ENCODE results near the gene JAM3.
"Not testable (repeated sequence)": the region's sequence is repeated elsewhere in the genome, so short reads cannot be mapped to it uniquely, and the experiment has no call there.

Gene JAM3

DNA sequence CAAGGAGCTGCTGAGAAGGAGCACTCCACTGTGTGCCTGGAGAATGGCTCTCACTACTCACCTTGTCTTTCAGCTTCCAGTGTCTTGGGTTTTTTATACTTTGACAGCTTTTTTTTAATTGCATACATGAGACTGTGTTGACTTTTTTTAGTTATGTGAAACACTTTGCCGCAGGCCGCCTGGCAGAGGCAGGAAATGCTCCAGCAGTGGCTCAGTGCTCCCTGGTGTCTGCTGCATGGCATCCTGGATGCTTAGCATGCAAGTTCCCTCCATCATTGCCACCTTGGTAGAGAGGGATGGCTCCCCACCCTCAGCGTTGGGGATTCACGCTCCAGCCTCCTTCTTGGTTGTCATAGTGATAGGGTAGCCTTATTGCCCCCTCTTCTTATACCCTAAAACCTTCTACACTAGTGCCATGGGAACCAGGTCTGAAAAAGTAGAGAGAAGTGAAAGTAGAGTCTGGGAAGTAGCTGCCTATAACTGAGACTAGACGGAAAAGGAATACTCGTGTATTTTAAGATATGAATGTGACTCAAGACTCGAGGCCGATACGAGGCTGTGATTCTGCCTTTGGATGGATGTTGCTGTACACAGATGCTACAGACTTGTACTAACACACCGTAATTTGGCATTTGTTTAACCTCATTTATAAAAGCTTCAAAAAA, 82.3 kb downstream of the JAM3 start:
- DNase-seq, result no peak

DNA sequence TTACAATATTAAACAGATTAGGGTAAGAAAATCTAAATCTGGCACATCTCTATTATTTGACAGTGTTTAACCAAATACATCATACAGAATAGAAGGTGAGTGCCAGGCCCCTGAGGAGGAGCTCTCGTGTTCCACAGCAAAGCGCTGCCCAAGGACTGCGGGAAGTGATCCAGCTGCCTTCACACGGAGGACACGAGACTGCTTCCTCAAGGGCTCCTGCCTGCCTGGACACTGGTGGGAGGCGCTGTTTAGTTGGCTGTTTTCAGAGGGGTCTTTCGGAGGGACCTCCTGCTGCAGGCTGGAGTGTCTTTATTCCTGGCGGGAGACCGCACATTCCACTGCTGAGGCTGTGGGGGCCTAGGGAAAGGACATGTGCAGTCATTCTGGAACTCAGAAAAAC, 83.8 kb downstream of the JAM3 start:
- no peak for DNase-seq

DNA sequence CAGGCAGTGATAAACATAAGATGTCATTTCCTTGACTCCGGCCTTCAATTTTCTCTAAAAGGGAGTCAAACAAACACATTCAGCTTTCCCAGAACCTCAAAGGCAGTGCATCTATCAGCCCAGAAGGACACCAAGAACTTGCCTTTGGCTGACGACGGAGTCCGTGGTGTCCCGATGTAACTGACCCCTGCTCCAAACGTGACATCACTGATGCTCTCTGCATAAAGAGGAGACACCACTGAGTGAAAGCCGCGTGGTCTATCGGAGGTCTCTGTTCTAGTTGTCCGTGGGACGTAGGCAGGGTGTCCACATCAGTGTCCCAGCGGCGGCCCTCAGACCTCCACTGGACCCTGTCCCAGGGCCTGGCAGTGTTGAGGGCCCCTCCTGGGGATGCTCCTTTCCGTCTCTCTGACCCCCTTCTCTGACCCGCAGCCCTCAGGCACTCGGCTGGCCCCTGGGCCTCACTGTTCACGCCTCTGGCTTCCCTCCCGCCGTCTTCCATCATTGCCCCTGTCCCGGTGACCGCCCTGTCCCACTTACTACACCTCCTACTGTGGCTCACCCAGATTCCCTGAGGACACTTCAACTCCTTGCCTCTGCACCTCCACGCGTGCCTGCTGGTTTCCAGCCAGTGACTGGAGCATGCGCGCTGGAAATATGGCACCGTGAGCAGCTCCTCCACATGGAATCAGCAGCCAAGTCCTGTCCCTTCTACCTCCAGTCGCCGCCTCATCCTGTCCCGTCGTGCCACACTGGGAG, 84.5 kb downstream of the JAM3 start:
- DNase-seq, result no peak

DNA sequence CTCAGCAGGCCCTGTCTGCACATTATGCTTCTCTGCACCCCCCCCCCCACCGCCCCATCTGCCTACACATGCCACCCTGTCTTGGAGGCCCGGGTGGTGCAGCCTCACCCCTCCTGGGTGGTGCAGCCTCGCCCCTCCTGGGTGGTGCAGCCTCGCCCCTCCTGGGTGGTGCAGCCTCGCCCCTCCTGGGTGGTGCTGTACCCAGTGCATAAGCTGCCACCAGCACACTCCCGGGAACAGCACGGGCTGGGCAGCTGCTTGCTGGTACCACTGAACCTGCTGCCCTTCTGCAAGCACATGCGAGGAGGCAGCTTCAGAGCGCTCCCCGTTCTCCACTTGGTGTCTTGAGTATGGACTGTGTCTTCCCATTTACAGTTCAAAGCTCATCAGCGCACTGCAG, 85.6 kb downstream of the JAM3 start:
- DNase-seq, result no peak

DNA sequence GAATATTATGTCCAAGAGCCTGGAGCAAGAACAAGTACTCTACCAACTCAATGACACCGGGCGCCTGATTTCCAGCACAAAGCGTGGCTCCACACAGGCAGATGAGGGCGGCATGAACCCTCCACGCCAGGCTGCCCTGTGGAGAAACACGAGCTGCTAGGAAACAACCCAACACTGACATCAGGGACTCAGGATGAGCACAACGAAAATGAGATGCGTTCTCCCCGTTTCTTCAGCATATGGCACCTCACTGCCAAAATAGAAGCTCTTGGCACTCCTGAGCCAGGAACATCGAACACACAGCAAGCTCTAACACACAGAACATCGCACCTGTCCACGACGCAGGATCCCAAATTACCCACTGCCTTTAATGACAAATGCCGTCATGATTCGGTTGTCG, 86.6 kb downstream of the JAM3 start:
- no peak for DNase-seq

DNA sequence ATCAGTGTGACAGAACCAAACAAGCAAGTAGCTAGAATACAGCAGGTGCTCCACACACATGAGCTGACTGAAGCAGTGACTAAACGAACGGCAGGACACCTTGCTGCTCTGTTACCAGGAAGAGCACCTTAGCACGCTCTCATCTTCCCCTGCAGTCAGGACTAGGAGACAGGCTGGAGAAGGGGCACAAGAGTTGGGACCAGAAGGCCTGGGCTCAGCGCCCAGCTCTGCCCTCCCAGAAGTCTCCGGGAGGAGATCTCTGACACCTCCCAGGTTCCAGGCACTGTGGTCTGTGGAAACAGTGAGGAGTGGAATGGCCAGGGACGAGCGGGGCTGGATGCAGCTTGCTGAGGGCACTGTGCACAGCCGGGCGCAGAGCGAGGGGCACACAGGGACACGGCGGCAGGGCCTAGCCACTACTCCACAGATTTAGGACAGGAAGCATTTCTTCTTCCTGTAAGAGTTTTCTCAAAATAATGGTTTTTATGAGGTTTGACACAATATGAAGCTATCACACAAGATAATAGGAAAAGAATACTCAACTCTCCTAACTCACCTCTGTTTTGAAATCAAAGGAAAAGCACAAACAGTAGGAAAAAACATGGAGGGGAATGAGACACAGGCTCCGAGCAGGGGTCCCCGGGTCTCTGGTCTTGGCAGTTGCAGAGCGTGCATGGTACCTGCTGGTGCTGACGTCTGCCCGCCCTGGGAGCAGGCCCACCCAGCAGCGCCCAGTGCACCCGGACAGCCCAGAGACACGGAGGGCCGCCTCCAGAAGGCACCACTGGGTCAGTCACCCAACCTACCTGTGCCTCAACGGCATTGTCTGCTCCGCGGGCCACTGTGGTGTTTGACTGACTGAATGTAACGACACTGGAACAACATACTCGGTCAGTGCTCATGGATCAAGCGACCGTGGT, 87.3 kb downstream of the JAM3 start:
- DNase-seq, result no peak

DNA sequence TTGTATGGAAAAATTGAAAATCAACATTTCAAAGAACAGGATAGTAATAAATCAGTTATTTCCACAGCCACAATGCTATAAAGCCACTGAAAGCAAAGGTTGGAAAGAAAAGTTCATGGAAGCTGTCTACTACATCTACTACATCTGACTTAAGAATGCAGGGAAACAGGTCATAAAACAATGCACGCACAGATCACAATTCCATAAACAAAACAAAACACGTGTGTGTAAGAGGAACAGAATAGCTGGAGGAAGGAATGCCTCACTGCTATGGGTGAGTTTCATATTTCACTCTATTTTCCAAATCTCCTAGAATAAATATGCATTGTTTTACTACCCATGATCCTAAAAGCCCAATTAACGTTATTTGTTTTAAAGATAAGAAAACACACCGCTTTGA, 88.6 kb downstream of the JAM3 start:
- DNase-seq, result no peak

DNA sequence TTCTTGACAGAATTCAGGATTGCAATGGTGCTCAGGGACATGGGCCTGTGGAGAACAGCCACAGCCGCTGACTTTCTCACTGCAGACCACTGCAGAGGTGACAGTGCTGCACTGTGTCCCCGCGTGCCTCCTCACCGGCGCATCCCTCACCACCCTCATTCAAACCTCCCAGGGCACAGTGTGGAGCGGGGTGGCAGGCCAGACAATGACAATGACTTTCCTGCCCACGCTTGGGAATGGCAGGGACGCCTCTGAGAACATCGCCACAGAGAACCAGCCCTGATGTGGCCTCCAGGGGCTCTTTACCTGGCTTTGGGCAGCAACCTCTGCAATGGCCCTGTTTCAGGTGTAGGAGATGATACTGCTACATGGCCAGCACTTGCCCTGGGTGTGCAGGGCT, 89.2 kb downstream of the JAM3 start:
- no peak for DNase-seq

DNA sequence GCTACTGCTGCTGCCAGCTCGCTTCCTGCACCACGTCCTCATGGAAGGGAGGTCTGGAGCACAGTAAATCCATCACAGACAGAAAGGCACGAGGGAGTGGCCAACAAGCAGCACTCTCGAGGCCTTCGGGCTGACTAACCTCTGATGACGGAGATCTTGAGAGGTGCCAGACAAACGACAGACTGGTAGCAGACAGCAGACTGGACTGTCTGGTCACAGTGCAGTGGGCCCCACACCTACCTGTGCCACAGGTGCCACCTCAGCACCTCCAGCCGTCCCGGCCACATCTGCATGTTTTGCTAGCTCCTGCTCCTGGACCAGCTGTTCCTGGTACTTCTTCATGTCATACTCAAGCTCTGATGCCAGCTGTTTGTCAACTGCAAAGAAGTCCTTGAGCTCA, 90.8 kb downstream of the JAM3 start:
- no peak for DNase-seq

DNA sequence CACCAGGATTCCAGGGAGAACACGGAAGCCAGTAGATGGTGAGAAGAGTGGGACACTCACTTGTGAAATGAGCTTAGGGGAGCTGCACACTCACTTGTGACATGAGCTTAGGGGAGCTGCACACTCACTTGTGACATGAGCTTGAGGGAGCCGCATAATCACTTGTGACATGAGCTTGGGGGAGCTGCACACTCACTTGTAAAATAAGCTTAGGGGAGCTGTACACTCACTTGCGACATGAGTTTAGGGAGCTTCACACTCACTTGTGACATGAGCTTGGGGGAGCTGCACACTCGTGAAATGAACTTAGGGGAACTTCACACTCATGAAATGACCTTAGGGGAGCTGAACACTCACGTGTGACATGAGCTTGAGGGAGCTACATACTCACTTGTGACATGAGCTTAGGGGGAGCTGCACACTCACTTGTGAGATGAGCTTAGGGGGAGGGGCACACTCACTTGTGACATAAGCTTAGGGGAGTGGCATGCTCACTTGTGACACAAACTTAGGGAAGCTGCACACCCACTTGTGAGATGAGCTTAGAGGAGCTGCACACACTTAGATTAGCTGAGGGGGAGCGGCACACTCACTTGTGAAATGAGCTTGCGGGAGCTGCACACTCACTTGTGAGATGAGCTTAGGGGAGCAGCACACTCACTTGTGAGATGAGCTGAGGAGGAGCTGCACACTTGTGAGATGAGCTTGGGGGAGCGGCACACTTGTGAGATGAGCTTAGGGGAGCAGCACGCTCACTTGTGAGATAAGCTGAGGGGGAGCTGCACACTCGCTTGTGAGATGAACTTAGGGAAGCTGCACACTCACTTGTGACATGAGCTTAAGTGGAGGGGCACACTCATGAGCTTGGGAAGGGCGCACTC, 95.9 kb downstream of the JAM3 start:
- no peak for DNase-seq

DNA sequence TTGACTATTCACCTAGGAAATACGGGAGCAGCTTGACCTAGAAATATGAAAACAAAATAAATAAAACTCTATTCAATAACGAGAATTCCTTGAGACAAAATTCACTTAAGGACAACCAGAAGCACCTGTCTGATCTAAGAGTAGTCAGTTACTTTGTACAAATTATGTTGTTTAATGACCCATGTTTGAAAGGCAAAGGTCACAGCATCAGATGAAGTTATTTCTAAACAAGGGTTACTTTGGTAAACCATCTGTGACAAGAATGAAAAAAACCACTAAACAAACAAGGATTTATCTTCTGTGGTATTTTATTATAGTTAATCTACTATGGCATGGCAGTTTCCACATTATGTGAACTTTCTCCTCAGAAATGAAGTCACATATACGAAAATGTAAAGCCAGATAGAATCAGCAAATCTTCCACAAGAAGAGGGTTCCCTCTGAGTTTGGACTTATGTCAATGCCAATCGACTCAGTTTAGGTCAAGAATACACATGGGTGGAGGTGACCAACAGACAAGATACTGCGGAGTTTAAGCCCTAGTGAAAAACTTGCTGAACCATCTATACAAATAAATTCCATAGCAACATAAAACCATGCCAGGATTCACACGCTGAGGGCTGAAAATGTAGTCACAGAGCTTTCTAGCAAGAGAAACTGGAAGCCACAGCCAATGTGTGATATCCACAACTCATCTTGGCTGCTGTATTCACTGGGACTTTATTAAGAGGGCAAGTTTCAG, 101.5 kb downstream of the JAM3 start:
- DNase-seq, result no peak

DNA sequence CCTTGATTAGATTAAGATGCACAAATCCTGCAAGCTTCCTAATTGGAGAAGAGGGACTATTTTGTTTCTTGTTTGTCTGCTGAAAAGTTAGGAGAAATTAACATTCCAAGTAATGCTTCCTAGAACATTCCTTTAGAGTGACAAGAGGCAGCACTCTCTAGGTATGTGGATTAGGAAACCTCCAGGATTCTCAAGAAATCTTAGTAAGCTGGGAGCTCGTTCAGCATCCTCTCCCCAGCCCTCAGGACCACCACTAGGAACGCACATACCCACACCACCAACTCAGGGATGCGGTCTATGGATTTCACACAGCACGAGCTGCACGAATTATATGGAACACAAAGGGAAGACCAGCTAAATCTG, 102.0 kb downstream of the JAM3 start:
- no peak for DNase-seq

DNA sequence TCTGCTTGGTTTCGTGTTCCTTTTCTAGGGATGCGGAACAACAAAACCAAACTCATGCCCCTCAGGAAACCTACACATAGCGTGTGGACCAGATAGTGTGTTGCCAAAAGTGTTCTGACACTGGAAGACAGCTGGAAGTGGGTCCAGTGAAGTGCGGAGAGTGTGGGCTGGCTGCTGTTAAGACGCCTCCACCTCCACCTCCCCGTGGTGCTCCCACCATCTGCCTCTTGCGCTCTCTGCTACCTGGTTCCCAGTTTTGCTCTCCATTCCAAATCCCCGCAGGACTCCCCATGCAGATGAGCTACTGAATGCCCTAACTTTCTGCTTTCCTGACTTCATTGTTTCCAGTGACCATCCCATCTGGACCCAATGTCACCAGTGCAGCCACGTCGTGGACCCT, 103.1 kb downstream of the JAM3 start:
- no peak for DNase-seq

DNA sequence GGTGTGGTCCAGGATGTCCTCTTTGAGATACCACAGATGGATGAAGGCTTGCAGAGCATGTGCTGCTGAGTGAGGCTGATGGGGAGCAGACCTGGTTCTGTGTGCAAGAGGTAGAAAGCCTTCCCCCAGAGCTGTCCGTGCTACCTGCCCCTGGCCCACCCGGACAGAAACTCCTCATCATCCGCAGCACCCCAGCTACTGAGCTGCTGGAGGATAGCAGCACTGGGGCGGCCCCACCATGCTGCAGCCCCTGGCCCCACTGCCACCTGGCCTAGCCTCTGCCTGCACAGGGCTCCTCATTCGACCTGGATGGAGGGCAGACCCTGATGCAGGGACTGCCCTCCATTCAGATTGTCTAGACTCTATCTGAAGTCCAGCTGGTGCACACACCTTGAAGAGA, 104.4 kb downstream of the JAM3 start:
- no peak for DNase-seq

DNA sequence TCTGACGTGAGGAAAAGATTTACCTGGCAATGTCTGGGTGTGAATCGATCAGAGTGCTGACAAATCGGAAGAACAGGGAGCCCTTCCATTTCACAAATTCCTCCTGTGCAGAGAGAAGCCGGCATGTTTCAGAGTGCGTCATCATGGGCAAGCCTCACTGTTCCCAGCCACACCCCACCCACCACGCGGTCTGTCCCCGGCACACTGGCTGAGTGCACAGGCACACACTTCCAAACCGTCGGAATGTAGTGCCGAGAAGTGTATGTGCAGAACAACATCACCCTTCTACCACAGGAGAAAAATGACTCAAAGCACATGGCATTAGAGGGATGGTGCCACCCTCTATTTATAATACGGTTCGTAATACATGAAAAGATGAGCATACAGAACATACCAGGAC, 107.4 kb downstream of the JAM3 start:
- DNase-seq, result no peak

DNA sequence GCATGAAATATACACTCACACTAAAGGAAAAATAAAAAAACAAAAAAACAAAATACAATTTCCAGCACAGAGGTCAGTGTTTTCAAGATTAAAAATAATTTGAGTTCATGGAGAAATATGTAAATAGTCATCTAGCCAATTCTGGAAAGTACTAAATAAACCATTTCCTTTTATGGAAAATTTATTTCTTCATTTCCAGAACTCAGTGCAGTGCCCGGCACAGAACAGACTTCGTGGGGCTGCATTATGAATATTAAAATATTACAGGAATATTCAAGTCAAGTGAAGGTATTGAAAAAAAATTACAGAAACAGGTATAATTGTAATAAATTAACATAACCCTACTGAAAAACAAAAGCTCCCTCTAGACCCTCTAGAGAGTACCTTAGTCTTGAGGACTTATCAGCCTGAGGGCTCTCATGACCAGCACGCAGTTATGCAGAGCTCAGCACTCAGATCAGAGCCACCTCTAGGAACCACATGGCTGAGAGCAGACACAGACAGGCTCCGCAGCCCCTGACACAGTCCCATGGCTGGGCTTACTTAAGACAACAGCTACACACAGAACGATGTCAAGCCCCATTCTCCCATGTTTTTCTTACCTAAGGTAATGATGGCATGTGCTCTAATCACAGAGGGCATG, 109.3 kb downstream of the JAM3 start:
- DNase-seq, result no peak

DNA sequence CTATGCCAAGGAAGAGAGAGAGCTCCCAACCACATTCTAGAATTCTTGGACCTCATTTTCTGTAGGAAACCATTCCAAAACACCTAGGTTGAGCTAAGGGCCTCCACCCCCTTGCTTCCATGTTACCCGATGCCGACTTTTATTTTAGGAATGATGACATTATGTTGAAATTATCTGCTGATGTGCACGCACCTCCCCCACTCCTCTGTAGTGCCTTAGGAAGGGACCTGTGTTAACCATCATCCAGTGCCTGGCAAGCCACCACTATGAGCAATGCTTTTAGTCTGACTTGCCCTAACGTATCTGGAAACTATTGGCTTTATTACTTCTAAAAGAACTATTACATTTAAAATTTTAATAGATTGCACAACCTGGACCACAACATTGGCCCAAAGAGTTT, 112.8 kb downstream of the JAM3 start:
- DNase-seq, result no peak

DNA sequence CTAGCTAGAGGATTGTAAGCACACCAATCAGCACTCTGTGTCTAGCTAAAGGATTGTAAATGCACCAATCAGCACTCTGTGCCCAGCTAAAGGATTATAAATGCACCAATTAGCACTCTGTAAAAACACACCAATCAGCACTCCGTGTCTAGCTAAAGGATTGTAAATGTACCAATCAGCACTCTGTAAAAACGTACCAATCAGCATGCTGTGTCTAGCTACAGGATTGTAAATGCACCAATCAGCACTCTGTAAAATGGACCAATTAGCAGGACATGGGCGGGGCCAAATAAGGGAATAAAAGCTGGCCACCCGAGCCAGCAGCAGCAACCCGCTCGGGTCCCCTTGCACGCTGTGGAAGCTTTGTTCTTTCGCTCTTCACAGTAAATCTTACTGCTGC, 119.2 kb downstream of the JAM3 start:
- DNase-seq, result not testable (repeated sequence)

DNA sequence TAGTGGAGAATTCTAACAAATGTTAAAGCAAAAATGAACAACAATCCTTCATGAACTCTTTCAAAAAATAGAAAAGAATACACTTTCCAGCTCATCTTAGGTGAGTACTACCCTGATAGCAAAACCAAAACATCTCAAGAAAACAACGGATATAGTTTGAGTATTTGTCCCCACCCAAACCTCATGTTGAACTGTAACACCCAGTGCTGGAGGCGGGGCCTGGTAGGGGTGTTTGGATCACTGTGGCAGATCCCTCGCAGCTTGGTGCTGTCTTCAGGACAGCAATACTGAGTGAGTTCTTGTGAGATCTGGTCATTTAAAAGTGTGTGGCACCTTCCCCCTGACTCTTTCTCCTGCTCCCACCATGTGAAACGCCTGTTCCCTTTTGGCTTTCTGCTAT, 127.9 kb downstream of the JAM3 start:
- no peak for DNase-seq

DNA sequence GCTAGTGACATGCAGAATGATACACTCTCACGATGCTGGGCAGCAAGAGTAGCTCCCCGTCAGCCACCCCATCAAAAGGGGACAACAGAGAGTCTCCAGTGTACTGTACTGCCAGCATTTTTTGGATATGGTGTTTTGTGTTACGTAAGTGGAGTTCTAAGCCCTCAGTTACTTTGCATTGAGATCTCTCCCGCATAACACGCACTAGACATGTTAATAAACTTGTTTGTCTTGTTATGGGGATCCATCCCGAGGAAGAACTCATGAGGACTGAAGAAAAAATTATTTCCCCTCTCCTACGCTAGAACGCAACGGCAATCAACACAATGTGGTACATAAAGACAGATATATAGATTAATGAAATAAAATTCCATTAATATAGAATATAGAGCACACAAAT, 130.7 kb downstream of the JAM3 start:
- no peak for DNase-seq

DNA sequence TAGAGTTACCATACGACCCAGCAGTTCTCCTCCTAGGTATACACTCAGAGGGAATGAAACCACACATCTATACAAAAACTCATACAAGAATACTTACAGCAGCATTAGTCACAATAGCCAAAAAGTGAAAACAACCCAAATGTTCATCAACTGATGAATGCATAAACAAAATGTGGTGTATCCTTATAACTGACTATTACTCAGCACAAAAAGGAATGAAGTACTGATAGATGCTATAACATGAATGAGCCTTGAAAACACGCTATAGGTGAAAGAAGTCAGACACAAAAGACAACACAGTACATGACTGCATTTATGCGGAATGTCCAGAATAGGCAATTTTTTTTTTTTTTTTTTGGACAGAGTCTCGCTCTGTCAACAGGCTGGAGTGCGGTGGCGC, 131.8 kb downstream of the JAM3 start:
- DNase-seq, result no peak

Data from SIG-M5 (cell line).